GM20431 (cell line): ENCODE measurements around the gene PIP4K2A.

ENCODE experiments used
- in situ Hi-C: fragments of 300-500 bp; cut with MseI, MboI; formaldehyde crosslinking; loops from one replicate; pipeline ENCODE4 v1.15.0; 2020; ENCODE audit warnings: low sequenced_read_pairs; ENCODE audit not compliant: unreplicated experiment

The PIP4K2A gene

GRCh38 chr10:22609251-22609650, 105.1 kb downstream of the PIP4K2A start:
- in situ Hi-C loops: no loop called here

- in situ Hi-C loops: no loop called here
Observed at GRCh38 chr10:22607261-22607660, 107.1 kb downstream of the PIP4K2A start.

GRCh38 chr10:22606164-22606614, 108.2 kb downstream of the PIP4K2A start:
- in situ Hi-C loops: no loop called here

- in situ Hi-C loops: no loop called here
Observed at GRCh38 chr10:22605168-22605567, 109.2 kb downstream of the PIP4K2A start.

- in situ Hi-C loops: no loop called here
Observed at GRCh38 chr10:22604344-22605126, 109.8 kb downstream of the PIP4K2A start.

- in situ Hi-C loops: no loop called here
Observed at GRCh38 chr10:22603581-22603980, 110.8 kb downstream of the PIP4K2A start.

GRCh38 chr10:22601618-22602017, 112.8 kb downstream of the PIP4K2A start:
- in situ Hi-C loops: no loop called here

GRCh38 chr10:22599636-22600228, 114.6 kb downstream of the PIP4K2A start:
- in situ Hi-C loops: no loop called here

- in situ Hi-C loops: no loop called here
Observed at GRCh38 chr10:22599048-22599561, 115.3 kb downstream of the PIP4K2A start.

GRCh38 chr10:22598478-22598877, 115.9 kb downstream of the PIP4K2A start:
- in situ Hi-C loops: no loop called here

GRCh38 chr10:22597138-22597537, 117.2 kb downstream of the PIP4K2A start:
- in situ Hi-C loops: no loop called here

- in situ Hi-C loops: no loop called here
Observed at GRCh38 chr10:22593636-22594198, 120.7 kb downstream of the PIP4K2A start.

GRCh38 chr10:22593026-22593425, 121.4 kb downstream of the PIP4K2A start:
- in situ Hi-C loops: no loop called here

- in situ Hi-C loops: no loop called here
Observed at GRCh38 chr10:22589851-22590514, 124.4 kb downstream of the PIP4K2A start.

- in situ Hi-C loops: no loop called here
Observed at GRCh38 chr10:22588462-22588861, 125.9 kb downstream of the PIP4K2A start.

GRCh38 chr10:22583683-22584082, 130.7 kb downstream of the PIP4K2A start:
- in situ Hi-C loops: no loop called here

GRCh38 chr10:22581461-22581860, 132.9 kb downstream of the PIP4K2A start:
- in situ Hi-C loops: no loop called here

- in situ Hi-C loops: no loop called here
Observed at GRCh38 chr10:22580711-22581110, 133.7 kb downstream of the PIP4K2A start.

- in situ Hi-C loops: no loop called here
Observed at GRCh38 chr10:22579826-22580225, 134.6 kb downstream of the PIP4K2A start.

- in situ Hi-C loops: loop anchor here (25.0 kb wide), 1 partner anchor 587 kb away; no protein-coding TSS in a partner anchor
Observed at GRCh38 chr10:22573820-22574569, 140.4 kb downstream of the PIP4K2A start.
